PFSK-1 (cell line): ENCODE data around the gene NRBP1.

ENCODE experiments used
- REST ChIP-seq, 2 experiments: IDR thresholded peaks; 2 replicates each; pipeline versions ENCODE4 v1.6.1 to v1.8.0; 2011 to 2012; ENCODE audit warnings: low read depth in 2 of 2, low read length in 2 of 2, control low read depth in 1 of 2, inconsistent platforms in 1 of 2, mild to moderate bottlenecking in 1 of 2, moderate library complexity in 1 of 2; ENCODE audit not compliant: insufficient read depth in 1 of 2
- TAF1 ChIP-seq: IDR thresholded peaks from 2 replicates; pipeline ENCODE4 v1.6.1; 2012; ENCODE audit warnings: low read length, control low read depth, borderline replicate concordance; ENCODE audit not compliant: insufficient read depth

GRCh38 chr2:27445155-27445554, 16.7 kb downstream of the NRBP1 start:
- no peak for TF ChIP-seq REST (IDR thresholded peaks at IDR 0.05; ENCODE audit: insufficient read depth in 1 of 2, low read depth in 2 of 2, low read length in 2 of 2)
- no peak for TF ChIP-seq TAF1
